GM18502 (cell line): ENCODE results near the gene THSD1.

ENCODE experiments used
- ATAC-seq: cut with Tn5 transposase; IDR thresholded peaks from one replicate; pipeline ENCODE4 v1.9.1; 2021; ENCODE audit warnings: mild to moderate bottlenecking; ENCODE audit not compliant: unreplicated experiment, poor library complexity

Gene THSD1

GRCh38 chr13:52405767-52406494 lies at the start of gene THSD1:
Gene THSD1, minus strand, starts transcription at chr13:52406172. Its CDS starts 3,572 bp downstream, at chr13:52402600.
- ATAC-seq: peak; percentile 49

GRCh38 chr13:52455677-52456041 lies 49.7 kb upstream of the THSD1 start:
- ATAC-seq: peak; percentile 37

GRCh38 chr13:52454820-52455676 lies 49.1 kb upstream of the THSD1 start, which contains the start of gene CKAP2:
Gene CKAP2, plus strand, starts transcription at chr13:52455478. Its CDS starts 79 bp downstream, at chr13:52455557.
- peak; percentile 77 for ATAC-seq

GRCh38 chr13:52454459-52454819 lies 48.5 kb upstream of the THSD1 start:
- ATAC-seq: peak; percentile 30

- ATAC-seq: no peak
Measured at GRCh38 chr13:52452470-52452869, 46.5 kb upstream of the THSD1 start.

GRCh38 chr13:52451135-52451804 lies 45.3 kb upstream of the THSD1 start:
- ATAC-seq: no peak

GRCh38 chr13:52450793-52451116 lies 44.8 kb upstream of the THSD1 start:
- no peak for ATAC-seq

- peak; percentile 74 for ATAC-seq
Measured at GRCh38 chr13:52450012-52450792, 44.2 kb upstream of the THSD1 start, which contains the start of gene VPS36. Gene VPS36, minus strand, starts transcription at chr13:52450634. Its CDS starts 40 bp downstream, at chr13:52450594.

GRCh38 chr13:52449331-52450011 lies 43.5 kb upstream of the THSD1 start:
- ATAC-seq: no peak

GRCh38 chr13:52447815-52448552 lies 42.0 kb upstream of the THSD1 start:
- ATAC-seq: no peak

- ATAC-seq: no peak
Measured at GRCh38 chr13:52447354-52447753, 41.4 kb upstream of the THSD1 start.

- ATAC-seq: no peak
Measured at GRCh38 chr13:52446265-52446664, 40.3 kb upstream of the THSD1 start.

- ATAC-seq: no peak
Measured at GRCh38 chr13:52432456-52432855, 26.5 kb upstream of the THSD1 start.

GRCh38 chr13:52428295-52428694 lies 22.3 kb upstream of the THSD1 start:
- ATAC-seq: no peak

GRCh38 chr13:52421216-52421615 lies 15.2 kb upstream of the THSD1 start:
- no peak for ATAC-seq

- no peak for ATAC-seq
Measured at GRCh38 chr13:52419080-52419479, 13.1 kb upstream of the THSD1 start.

GRCh38 chr13:52414963-52415362 lies 9.0 kb upstream of the THSD1 start:
- no peak for ATAC-seq

- no peak for ATAC-seq
Measured at GRCh38 chr13:52414051-52414450, 8.1 kb upstream of the THSD1 start.

GRCh38 chr13:52412128-52412527 lies 6.2 kb upstream of the THSD1 start:
- ATAC-seq: no peak
